Activated CD4-positive, alpha-beta T cell treated with anti-CD3 and anti-CD28 coated beads for 36 hours (primary cell): ENCODE results near the gene SHOC2. TPM values are rescaled to one million over a fixed set of nuclear protein-coding genes. Genes with fewer than 3 reads are reported as not detected.
"Not testable (repeated sequence)": the region's sequence is repeated elsewhere in the genome, so short reads cannot be mapped to it uniquely, and the experiment has no call there.

Source experiments
- ATAC-seq: fragments of 200-7000 bp; cut with Tn5 transposase; one replicate; pipeline ENCODE4 v1.10.0; 2021; ENCODE audit warnings: mild to moderate bottlenecking, moderate library complexity
- CTCF ChIA-PET: fragments of 350-600 bp; sonication (Branson Sonifier 250); formaldehyde crosslinking; loops from one replicate; lab custom pipeline; 2021; ENCODE audit warnings: antibody characterized with exemption; lab: Charles Lee
- POLR2A ChIA-PET: fragments of 350-600 bp; sonication (Branson Sonifier 250); formaldehyde crosslinking; loops from one replicate; lab custom pipeline; 2021; ENCODE audit warnings: antibody characterized with exemption, inconsistent platforms; lab: Charles Lee
- DNase-seq: peaks from one replicate; pipeline ENCODE4 v3.0.0-alpha.2; 2020
- H3K27ac Mint-ChIP-seq: one replicate; pipeline ENCODE4 v1.8.0; 2021; ENCODE audit warnings: mixed read lengths
- H3K27me3 Mint-ChIP-seq: one replicate; pipeline ENCODE4 v1.8.0; 2021; ENCODE audit warnings: mixed read lengths
- H3K36me3 Mint-ChIP-seq: one replicate; pipeline ENCODE4 v1.8.0; 2021; ENCODE audit warnings: low read depth, mixed read lengths
- H3K4me1 Mint-ChIP-seq: one replicate; pipeline ENCODE4 v1.8.0; 2021; ENCODE audit warnings: mixed read lengths
- H3K4me3 Mint-ChIP-seq: one replicate; pipeline ENCODE4 v1.8.0; 2021; ENCODE audit warnings: mild to moderate bottlenecking, moderate library complexity, mixed read lengths
- H3K9me3 Mint-ChIP-seq: one replicate; pipeline ENCODE4 v1.8.0; 2021; ENCODE audit warnings: low read depth, mixed read lengths
- intact Hi-C, 2 experiments: fragments of 100-400 bp; cut with DNase I in 1 of 2; cut with micrococcal nuclease in 1 of 2; formaldehyde crosslinking; loops; one replicate each; pipeline versions ENCODE4 v1.14.2 to v1.15.1; 2022 to 2024; cut with DNase I, micrococcal nuclease
- total RNA-seq, 2 experiments: library from RNA; stranded (reverse); gene quantifications; one replicate each; pipeline ENCODE4 v1.2.3, GENCODE V29; 2021

Gene SHOC2
- total RNA-seq, 2 experiments from 2014 or later, result 31.3 to 40.4 TPM

DNA sequence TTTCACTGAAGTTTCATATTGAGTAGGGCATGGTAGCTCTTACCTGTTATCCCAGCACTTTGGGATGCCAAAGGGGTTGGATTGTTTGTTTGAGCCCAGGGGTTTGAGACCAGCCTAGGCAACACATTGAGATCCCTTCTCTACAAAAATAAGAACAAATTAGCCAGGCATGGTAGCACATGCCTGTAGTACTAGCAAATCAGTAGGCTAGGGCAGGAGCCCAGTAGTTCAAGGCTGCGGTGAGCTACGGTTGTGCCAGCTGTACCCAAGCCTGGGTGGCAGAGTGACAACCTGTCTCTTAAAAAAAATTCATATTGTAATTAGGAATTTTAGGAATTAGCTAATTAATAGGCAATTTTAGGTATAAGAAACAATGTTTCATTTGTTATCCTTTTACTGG lies 18.4 kb upstream of the SHOC2 start:
- CTCF ChIA-PET, result interaction anchor here (0.6 to 5.0 kb wide), 10 partner anchors 7 to 289 kb away, joined by 3 to 21 read pairs (median 3); no protein-coding TSS in a partner anchor
- Mint-ChIP-seq H3K27me3 (no peaks in the 10 kb centered on the region), H3K4me1 (peaks cover 53% of the 10 kb centered on the region)

DNA sequence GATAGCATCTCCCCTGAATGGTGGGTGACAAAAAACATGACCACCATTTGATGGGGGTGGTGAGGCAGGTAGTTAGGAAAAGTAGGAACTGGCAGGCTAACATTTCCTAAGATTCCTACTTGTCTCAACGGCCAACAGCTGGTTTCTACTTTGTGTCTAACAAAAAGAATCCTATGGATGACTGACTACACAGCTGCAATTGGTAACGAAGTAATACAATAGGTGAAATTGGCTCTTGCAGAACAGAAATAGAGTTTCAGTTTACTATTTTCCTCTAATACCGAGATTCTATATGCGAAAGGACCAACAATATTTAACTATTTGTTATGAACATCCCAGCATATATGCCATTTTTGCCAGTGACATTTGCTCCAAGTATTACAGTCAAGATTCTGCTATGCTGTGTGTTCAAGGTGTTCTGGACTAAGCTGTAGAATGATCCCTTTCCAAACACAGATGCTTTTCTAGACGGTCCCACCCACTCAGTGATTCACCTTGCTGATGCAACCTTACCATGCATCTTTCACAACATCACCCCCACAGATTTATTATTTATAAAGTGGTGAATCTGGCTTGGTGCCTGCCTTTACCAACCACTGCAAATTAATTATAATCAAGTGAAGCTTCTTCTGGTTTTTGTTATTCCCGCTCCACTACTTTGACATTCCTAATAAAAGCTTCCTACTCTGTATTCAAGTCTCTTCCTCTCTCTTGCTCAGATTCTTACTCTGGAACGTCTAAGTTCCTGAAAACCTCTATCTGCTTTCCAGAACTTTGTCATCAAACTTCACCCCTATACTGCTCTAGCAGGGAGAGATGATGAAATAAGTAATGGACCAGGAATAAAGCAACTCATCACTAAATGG lies 17.2 kb upstream of the SHOC2 start:
- no peaks in the 10 kb centered on the region for H3K27me3 Mint-ChIP-seq
- H3K27ac Mint-ChIP-seq, result peak overlapping the region; percentile 93
- H3K36me3 Mint-ChIP-seq, result peaks cover 43% of the 10 kb centered on the region
- ATAC-seq (peak; percentile 59), DNase-seq (peak; percentile 75)
- no peak overlapping the region for H3K4me3 Mint-ChIP-seq
- no peaks in the 10 kb centered on the region for H3K9me3 Mint-ChIP-seq
- ChIA-PET POLR2A (interaction anchor here (1.5 to 2.7 kb wide), 2 partner anchors 16 to 29 kb away, joined by 4 to 24 read pairs; partner anchors contain the start of genes BBIP1 and SHOC2), CTCF (interaction anchor here (0.7 to 5.0 kb wide), 11 partner anchors 8 to 287 kb away, joined by 3 to 21 read pairs (median 3); partner anchors contain the start of genes BBIP1 and SHOC2)
- H3K4me1 Mint-ChIP-seq, result peaks cover 49% of the 10 kb centered on the region
- intact Hi-C loops, result loop anchor here (1.0 to 5.0 kb wide), 3 partner anchors 17 to 128 kb away; partner anchors contain the start of genes BBIP1 (in 1 of the 2) and SHOC2 (in 1 of the 2)

More for the DNA sequence above, 18.4 kb upstream of the SHOC2 start:
- H3K9me3 Mint-ChIP-seq, result no peaks in the 10 kb centered on the region
- ATAC-seq (no peak), DNase-seq (no peak)
- peaks cover 48% of the 10 kb centered on the region for H3K36me3 Mint-ChIP-seq
- no peak overlapping the region for H3K27ac Mint-ChIP-seq
- POLR2A ChIA-PET, result interaction anchor here (0.6 to 1.5 kb wide), 2 partner anchors 28 to 56 kb away, joined by 3 to 4 read pairs; no protein-coding TSS in a partner anchor
- intact Hi-C loops, result loop anchor here in 1 of 2 experiments (5.0 kb wide), 1 partner anchor 91 kb away; no protein-coding TSS in a partner anchor
- no peak overlapping the region for H3K4me3 Mint-ChIP-seq

GRCh38 chr10:110903280-110904278 lies 15.8 kb upstream of the SHOC2 start:
- peaks cover 42% of the 10 kb centered on the region for H3K4me1 Mint-ChIP-seq
- DNase-seq (peak; percentile 54), ATAC-seq (peak; percentile 89)
- peak overlapping the region; percentile 93 for H3K27ac Mint-ChIP-seq
- H3K36me3 Mint-ChIP-seq, result peaks cover 36% of the 10 kb centered on the region
- POLR2A ChIA-PET, result interaction anchor here (0.7 to 2.7 kb wide), 3 partner anchors 9 to 65 kb away, joined by 3 to 24 read pairs (median 3); partner anchors contain the start of genes BBIP1 and SHOC2
- H3K4me3 Mint-ChIP-seq, result no peak overlapping the region
- CTCF ChIA-PET, result interaction anchor here (1.0 to 5.0 kb wide), 5 partner anchors 9 to 293 kb away, joined by 3 to 21 read pairs (median 4); partner anchors contain the start of genes BBIP1 and SHOC2
- no peaks in the 10 kb centered on the region for H3K9me3 Mint-ChIP-seq
- intact Hi-C loops, result loop anchor here (1.0 to 5.0 kb wide), 3 partner anchors 15 to 89 kb away; partner anchors contain the start of genes BBIP1 (in 1 of the 2) and SHOC2 (in 1 of the 2)
- H3K27me3 Mint-ChIP-seq, result no peaks in the 10 kb centered on the region

DNA sequence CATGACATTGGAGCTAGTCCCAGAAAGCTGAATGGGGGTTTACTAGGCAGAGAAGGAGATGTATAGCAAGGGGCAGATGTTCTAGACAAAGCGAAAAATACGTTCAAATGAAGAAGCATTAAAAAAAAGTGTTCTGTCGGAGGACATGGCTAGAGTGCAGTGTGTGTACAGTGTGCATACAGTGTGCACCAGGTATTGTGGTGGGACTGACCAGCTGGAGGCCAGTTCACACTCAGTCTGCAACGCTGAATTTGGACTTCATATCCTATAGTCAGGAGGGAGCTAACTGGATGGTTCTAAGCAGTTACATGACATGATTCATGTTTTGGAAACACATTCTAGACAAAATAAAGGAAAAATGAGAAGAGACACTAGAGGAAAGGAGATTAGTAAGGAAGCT lies 9.3 kb upstream of the SHOC2 start:
- H3K27me3 Mint-ChIP-seq, result no peaks in the 10 kb centered on the region
- ATAC-seq (no peak), DNase-seq (no peak)
- ChIA-PET CTCF (interaction anchor here (0.8 to 3.2 kb wide), 6 partner anchors 9 to 177 kb away, joined by 3 to 16 read pairs (median 4); no protein-coding TSS in a partner anchor), POLR2A (interaction anchor here (0.6 kb wide), 2 partner anchors 11 to 37 kb away, joined by 3 to 5 read pairs; no protein-coding TSS in a partner anchor)
- peak overlapping the region; percentile 7 for H3K27ac Mint-ChIP-seq
- H3K4me1 Mint-ChIP-seq, result peaks cover 15% of the 10 kb centered on the region
- intact Hi-C loops, result loop anchor here in 1 of 2 experiments (10.0 kb wide), 1 partner anchor 605 kb away; the partner anchor contains the start of gene SMNDC1
- no peaks in the 10 kb centered on the region for H3K9me3 Mint-ChIP-seq
- H3K36me3 Mint-ChIP-seq, result peaks cover 21% of the 10 kb centered on the region
- H3K4me3 Mint-ChIP-seq, result no peak overlapping the region

DNA sequence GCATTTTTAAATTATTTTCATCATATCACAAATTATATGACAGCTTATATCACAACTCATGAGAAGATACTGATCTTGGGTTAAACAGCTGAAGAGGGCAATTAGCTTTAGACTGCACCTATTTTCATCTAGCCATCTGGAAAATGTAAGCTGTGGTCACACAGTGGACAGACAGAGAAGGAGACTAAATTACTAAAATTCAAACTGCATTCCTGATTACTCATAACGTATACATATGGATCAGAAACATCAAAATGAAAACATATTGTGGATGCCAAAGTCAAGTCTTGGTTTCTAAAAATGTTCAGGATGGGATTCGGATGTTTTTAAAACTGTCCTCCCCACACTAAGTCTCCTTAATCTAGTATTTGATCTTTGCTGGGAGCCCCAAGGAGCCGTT lies 7.0 kb upstream of the SHOC2 start:
- ChIA-PET CTCF (interaction anchor here (0.7 to 4.4 kb wide), 6 partner anchors 9 to 28 kb away, joined by 3 to 21 read pairs (median 3); no protein-coding TSS in a partner anchor), POLR2A (interaction anchor here (0.7 kb wide), 1 partner anchor 9 kb away, joined by 3 read pairs; no protein-coding TSS in a partner anchor)
- H3K27me3 Mint-ChIP-seq, result no peaks in the 10 kb centered on the region
- intact Hi-C loops, result loop anchor here in 1 of 2 experiments (10.0 kb wide), 1 partner anchor 608 kb away; the partner anchor contains the start of gene SMNDC1
- peaks cover 27% of the 10 kb centered on the region for H3K4me1 Mint-ChIP-seq
- H3K4me3 Mint-ChIP-seq, result no peak overlapping the region
- no peak overlapping the region for H3K27ac Mint-ChIP-seq
- H3K9me3 Mint-ChIP-seq, result no peaks in the 10 kb centered on the region
- no peak for ATAC-seq
- H3K36me3 Mint-ChIP-seq, result peaks cover 25% of the 10 kb centered on the region
- no peak for DNase-seq

GRCh38 chr10:110914431-110914830 lies 5.0 kb upstream of the SHOC2 start:
- DNase-seq (no peak), ATAC-seq (no peak)
- ChIA-PET CTCF (interaction anchor here (0.6 to 4.4 kb wide), 6 partner anchors 11 to 111 kb away, joined by 3 to 21 read pairs (median 3); no protein-coding TSS in a partner anchor), POLR2A (no interaction called here)
- intact Hi-C loops, result loop anchor here in 1 of 2 experiments (10.0 kb wide), 1 partner anchor 610 kb away; the partner anchor contains the start of gene SMNDC1
- no peak overlapping the region for H3K4me3 Mint-ChIP-seq
- no peak overlapping the region for H3K27ac Mint-ChIP-seq
- H3K36me3 Mint-ChIP-seq, result peaks cover 33% of the 10 kb centered on the region
- no peaks in the 10 kb centered on the region for H3K27me3 Mint-ChIP-seq
- H3K4me1 Mint-ChIP-seq, result peaks cover 29% of the 10 kb centered on the region
- no peaks in the 10 kb centered on the region for H3K9me3 Mint-ChIP-seq

- ChIA-PET CTCF (interaction anchor here (0.7 to 4.4 kb wide), 3 partner anchors 12 to 112 kb away, joined by 3 to 21 read pairs (median 3); no protein-coding TSS in a partner anchor), POLR2A (no interaction called here)
- intact Hi-C loops, result loop anchor here (5.0 to 10.0 kb wide), 4 partner anchors 418 to 993 kb away; partner anchors contain the start of genes DUSP5 (in 1 of the 2), SMNDC1 (in 1 of the 2) and XPNPEP1 (in 1 of the 2)
- H3K9me3 Mint-ChIP-seq, result no peaks in the 10 kb centered on the region
- H3K27ac Mint-ChIP-seq, result no peak overlapping the region
- peaks cover 27% of the 10 kb centered on the region for H3K4me1 Mint-ChIP-seq
- DNase-seq (no peak), ATAC-seq (no peak)
- H3K27me3 Mint-ChIP-seq, result no peaks in the 10 kb centered on the region
- peaks cover 32% of the 10 kb centered on the region for H3K36me3 Mint-ChIP-seq
- no peak overlapping the region for H3K4me3 Mint-ChIP-seq
Measured at GRCh38 chr10:110915035-110915434, 4.4 kb upstream of the SHOC2 start.

DNA sequence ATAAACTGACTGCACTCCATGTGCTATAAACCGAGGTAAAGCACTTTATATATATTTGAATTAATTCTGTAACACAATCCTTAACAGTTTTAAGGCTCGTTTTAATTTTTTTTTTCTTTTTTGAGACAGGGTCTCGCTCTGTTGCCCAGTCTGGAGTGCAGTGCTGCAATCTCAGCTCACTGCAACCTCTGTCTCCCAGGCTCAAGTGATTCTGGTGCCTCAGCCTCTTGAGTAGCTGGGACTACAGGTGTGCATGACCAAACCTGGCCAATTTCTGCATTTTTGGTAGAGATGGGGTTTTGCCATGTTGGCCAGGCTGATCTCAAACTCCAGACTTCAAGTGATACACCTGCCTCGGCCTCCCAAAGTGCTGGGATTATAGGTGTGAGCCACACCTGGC lies 3.8 kb upstream of the SHOC2 start:
- H3K4me3 Mint-ChIP-seq, H3K9me3 Mint-ChIP-seq, POLR2A ChIA-PET, H3K27ac Mint-ChIP-seq, H3K27me3 Mint-ChIP-seq, DNase-seq, ATAC-seq: not testable (repeated sequence)
- H3K4me1 Mint-ChIP-seq, result peaks cover 23% of the 10 kb centered on the region
- CTCF ChIA-PET, result interaction anchor here (1.1 to 4.4 kb wide), 2 partner anchors 12 to 112 kb away, joined by 3 to 21 read pairs; no protein-coding TSS in a partner anchor
- peaks cover 26% of the 10 kb centered on the region for H3K36me3 Mint-ChIP-seq
- intact Hi-C loops, result loop anchor here (5.0 to 10.0 kb wide), 4 partner anchors 418 to 993 kb away; partner anchors contain the start of genes DUSP5 (in 1 of the 2), SMNDC1 (in 1 of the 2) and XPNPEP1 (in 1 of the 2)

GRCh38 chr10:110916554-110917346 lies 2.7 kb upstream of the SHOC2 start:
- Mint-ChIP-seq H3K36me3 (peaks cover 21% of the 10 kb centered on the region), H3K4me3 (no peak overlapping the region), H3K27ac (peak overlapping the region; percentile 71), H3K9me3 (no peaks in the 10 kb centered on the region), H3K27me3 (no peaks in the 10 kb centered on the region), H3K4me1 (peaks cover 28% of the 10 kb centered on the region)
- DNase-seq, result no peak
- ChIA-PET POLR2A (interaction anchor here (1.1 to 2.6 kb wide), 2 partner anchors 14 to 45 kb away, joined by 5 to 24 read pairs; partner anchors contain the start of gene PDCD4), CTCF (interaction anchor here (0.6 to 1.5 kb wide), 10 partner anchors 10 to 443 kb away, joined by 3 read pairs; no protein-coding TSS in a partner anchor)
- intact Hi-C loops, result loop anchor here (5.0 to 10.0 kb wide), 4 partner anchors 419 to 994 kb away; partner anchors contain the start of genes DUSP5 (in 1 of the 2), SMNDC1 (in 1 of the 2) and XPNPEP1 (in 1 of the 2)
- ATAC-seq, result no peak
